Measurements from ENCODE around the gene DHODH. TPM values are rescaled to one million over a fixed set of nuclear protein-coding genes. Genes with fewer than 3 reads are reported as not detected.
A peak's percentile ranks its signal among the peaks of the same experiment; 100 is the strongest.

Gene DHODH
- total and polyA plus RNA-seq, 2 of the 13 experiments (the other 11 are each of a cell fraction or from before 2014, with no cell fraction given) = 10.7 to 16.4 TPM

DNA sequence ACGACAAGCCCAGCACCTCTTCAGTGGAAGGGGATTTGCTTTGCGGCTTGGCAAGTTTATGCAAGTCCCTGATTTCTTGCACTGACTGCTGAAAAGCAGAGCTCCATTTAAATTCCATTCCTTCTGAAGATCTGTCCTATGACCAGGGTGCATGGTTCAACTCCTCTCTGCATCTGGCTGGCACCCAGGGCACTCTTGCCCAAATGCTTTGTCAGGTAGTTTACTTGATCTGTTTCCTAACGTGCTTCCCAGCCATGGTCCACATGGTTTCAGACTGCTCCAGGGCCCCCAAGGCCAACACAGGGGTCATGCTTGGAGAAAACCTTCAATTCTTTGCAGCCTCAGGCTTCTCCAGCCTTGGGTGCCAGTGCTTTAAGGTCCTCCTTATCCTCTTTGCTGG lies 34.5 kb downstream of the DHODH start:
- ChIA-PET POLR2A (interaction anchor here (1.1 to 1.6 kb wide), 2 partner anchors 11 to 26 kb away, joined by 3 to 9 read pairs; partner anchors contain the start of gene HP), CTCF (ENCODE audit: low intra/inter-chr PET ratio, low total read pairs) (no interaction called here)
- no peaks in the 10 kb centered on the region for H3K36me3 ChIP-seq (replicated peaks in 1 of 2; ENCODE audit: control insufficient read depth in 1 of 2, insufficient read depth in 2 of 2, low read length in 2 of 2)
- peak; percentile 46 for DNase-seq (ENCODE audit: low spot score)
- no peaks in the 10 kb centered on the region for H4K20me1 ChIP-seq (ENCODE audit: insufficient read depth, low read length)
- no peaks in the 10 kb centered on the region for H3K27me3 ChIP-seq (ENCODE audit: control insufficient read depth in 1 of 2, insufficient read depth in 2 of 2, low read length in 2 of 2)
- no peak overlapping the region for H3K4me3 ChIP-seq (replicated peaks in 1 of 3; ENCODE audit: insufficient read depth in 1 of 3, low read depth in 2 of 3, low read length in 3 of 3)
- WGBS (ENCODE audit: low lambda C conversion rate) = 34% methylated on average over 3 of the region's 3 CpGs
- no peaks in the 10 kb centered on the region for H3K9me3 ChIP-seq (ENCODE audit: low read length)
- no peak overlapping the region for H3K9ac ChIP-seq (ENCODE audit: insufficient read depth, low read depth, low read length)
- BruUV-seq (replicated peaks) = no TSS peak
- H2AFZ ChIP-seq (ENCODE audit: low read length) = no peak overlapping the region
- ATAC-seq = peak; percentile 46
- peaks cover 45% of the 10 kb centered on the region for H3K4me1 ChIP-seq (ENCODE audit: insufficient read depth, low read length)
- in situ Hi-C loops (cut with HindIII; ENCODE audit: extremely low pct_ligation_motif_present, low pct_unique_long_range_greater_than_20kb) (no loop called here), intact Hi-C loops (cut with micrococcal nuclease; ENCODE audit: unreplicated experiment) (no loop called here)
- peak overlapping the region; percentile 41 for H3K27ac ChIP-seq (ENCODE audit: extremely low read length, insufficient read depth, low read length)
- H3K79me2 ChIP-seq (ENCODE audit: insufficient read depth, low read length) = no peaks in the 10 kb centered on the region
- no peak for FAIRE-seq
- H3K4me2 ChIP-seq (ENCODE audit: low read depth, low read length) = peak overlapping the region; percentile 1; the same call in 1 of the 2 replicates
- no peak for TF ChIP-seq ZBTB20 (CRISPR knock-in tag; IDR thresholded peaks at IDR 0.05; ENCODE audit: borderline replicate concordance, low read depth)
- TF ChIP-seq, protein P1, sequence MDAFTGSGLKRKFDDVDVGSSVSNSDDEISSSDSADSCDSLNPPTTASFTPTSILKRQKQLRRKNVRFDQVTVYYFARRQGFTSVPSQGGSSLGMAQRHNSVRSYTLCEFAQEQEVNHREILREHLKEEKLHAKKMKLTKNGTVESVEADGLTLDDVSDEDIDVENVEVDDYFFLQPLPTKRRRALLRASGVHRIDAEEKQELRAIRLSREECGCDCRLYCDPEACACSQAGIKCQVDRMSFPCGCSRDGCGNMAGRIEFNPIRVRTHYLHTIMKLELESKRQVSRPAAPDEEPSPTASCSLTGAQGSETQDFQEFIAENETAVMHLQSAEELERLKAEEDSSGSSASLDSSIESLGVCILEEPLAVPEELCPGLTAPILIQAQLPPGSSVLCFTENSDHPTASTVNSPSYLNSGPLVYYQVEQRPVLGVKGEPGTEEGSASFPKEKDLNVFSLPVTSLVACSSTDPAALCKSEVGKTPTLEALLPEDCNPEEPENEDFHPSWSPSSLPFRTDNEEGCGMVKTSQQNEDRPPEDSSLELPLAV (CRISPR knock-in tag; conservative IDR thresholded peaks at IDR 0.05; ENCODE audit: low read depth) = no peak
- no peak for TF ChIP-seq NFIC (IDR thresholded peaks at IDR 0.05; ENCODE audit: low read length)
- TF ChIP-seq, protein P2, sequence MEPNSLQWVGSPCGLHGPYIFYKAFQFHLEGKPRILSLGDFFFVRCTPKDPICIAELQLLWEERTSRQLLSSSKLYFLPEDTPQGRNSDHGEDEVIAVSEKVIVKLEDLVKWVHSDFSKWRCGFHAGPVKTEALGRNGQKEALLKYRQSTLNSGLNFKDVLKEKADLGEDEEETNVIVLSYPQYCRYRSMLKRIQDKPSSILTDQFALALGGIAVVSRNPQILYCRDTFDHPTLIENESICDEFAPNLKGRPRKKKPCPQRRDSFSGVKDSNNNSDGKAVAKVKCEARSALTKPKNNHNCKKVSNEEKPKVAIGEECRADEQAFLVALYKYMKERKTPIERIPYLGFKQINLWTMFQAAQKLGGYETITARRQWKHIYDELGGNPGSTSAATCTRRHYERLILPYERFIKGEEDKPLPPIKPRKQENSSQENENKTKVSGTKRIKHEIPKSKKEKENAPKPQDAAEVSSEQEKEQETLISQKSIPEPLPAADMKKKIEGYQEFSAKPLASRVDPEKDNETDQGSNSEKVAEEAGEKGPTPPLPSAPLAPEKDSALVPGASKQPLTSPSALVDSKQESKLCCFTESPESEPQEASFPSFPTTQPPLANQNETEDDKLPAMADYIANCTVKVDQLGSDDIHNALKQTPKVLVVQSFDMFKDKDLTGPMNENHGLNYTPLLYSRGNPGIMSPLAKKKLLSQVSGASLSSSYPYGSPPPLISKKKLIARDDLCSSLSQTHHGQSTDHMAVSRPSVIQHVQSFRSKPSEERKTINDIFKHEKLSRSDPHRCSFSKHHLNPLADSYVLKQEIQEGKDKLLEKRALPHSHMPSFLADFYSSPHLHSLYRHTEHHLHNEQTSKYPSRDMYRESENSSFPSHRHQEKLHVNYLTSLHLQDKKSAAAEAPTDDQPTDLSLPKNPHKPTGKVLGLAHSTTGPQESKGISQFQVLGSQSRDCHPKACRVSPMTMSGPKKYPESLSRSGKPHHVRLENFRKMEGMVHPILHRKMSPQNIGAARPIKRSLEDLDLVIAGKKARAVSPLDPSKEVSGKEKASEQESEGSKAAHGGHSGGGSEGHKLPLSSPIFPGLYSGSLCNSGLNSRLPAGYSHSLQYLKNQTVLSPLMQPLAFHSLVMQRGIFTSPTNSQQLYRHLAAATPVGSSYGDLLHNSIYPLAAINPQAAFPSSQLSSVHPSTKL (CRISPR knock-in tag; IDR thresholded peaks at IDR 0.05) = peak; percentile 9; the same call in 1 of the 2 replicates
- TF ChIP-seq ZNF766 (CRISPR knock-in tag; IDR thresholded peaks at IDR 0.05; ENCODE audit: borderline replicate concordance) = 0 out of 2 replicates have a peak, but pooled peaks have one; percentile 17
- no peak for TF ChIP-seq ZFP36L2 (CRISPR knock-in tag; IDR thresholded peaks at IDR 0.05)
- TF ChIP-seq ZNF878 (CRISPR knock-in tag; IDR thresholded peaks at IDR 0.05) = no peak
- TF ChIP-seq, protein P3, sequence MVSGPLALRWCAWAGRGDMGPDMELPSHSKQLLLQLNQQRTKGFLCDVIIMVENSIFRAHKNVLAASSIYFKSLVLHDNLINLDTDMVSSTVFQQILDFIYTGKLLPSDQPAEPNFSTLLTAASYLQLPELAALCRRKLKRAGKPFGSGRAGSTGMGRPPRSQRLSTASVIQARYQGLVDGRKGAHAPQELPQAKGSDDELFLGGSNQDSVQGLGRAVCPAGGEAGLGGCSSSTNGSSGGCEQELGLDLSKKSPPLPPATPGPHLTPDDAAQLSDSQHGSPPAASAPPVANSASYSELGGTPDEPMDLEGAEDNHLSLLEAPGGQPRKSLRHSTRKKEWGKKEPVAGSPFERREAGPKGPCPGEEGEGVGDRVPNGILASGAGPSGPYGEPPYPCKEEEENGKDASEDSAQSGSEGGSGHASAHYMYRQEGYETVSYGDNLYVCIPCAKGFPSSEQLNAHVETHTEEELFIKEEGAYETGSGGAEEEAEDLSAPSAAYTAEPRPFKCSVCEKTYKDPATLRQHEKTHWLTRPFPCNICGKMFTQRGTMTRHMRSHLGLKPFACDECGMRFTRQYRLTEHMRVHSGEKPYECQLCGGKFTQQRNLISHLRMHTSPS (CRISPR knock-in tag; IDR thresholded peaks at IDR 0.05; ENCODE audit: low read depth) = peak; percentile 79; the same call in 1 of the 2 replicates
- no peak for TF ChIP-seq MBNL3 (CRISPR knock-in tag; conservative IDR thresholded peaks at IDR 0.05)
- no peak for TF ChIP-seq ZNF883 (CRISPR knock-in tag; IDR thresholded peaks at IDR 0.05; ENCODE audit: not compliant biosample characterization)
- TF ChIP-seq ZBTB7B (CRISPR knock-in tag; IDR thresholded peaks at IDR 0.05) = no peak
- TF ChIP-seq ZNF572 (CRISPR knock-in tag; IDR thresholded peaks at IDR 0.05) = 0 out of 2 replicates have a peak, but pooled peaks have one; percentile 58
- TF ChIP-seq TSC22D2 (CRISPR knock-in tag; IDR thresholded peaks at IDR 0.05; ENCODE audit: borderline replicate concordance) = no peak
- no peak for TF ChIP-seq U2AF1 (optimal IDR thresholded peaks at IDR 0.05; ENCODE audit: low read depth, low read length)
- peak; percentile 82 for TF ChIP-seq HNF4A (CRISPR knock-in tag; IDR thresholded peaks at IDR 0.05)
- TF ChIP-seq NCOA1 (CRISPR knock-in tag; IDR thresholded peaks at IDR 0.05) = 0 out of 2 replicates have a peak, but pooled peaks have one; percentile 42
- 0 out of 2 replicates have a peak, but pooled peaks have one; percentile 20 for TF ChIP-seq BCL6 (CRISPR knock-in tag; IDR thresholded peaks at IDR 0.05)
- peak; percentile 67; the same call in 1 of the 2 replicates for TF ChIP-seq SETDB1 (CRISPR knock-in tag; IDR thresholded peaks at IDR 0.05; ENCODE audit: borderline replicate concordance)
